NCI-H82 (cell line): ENCODE data around the gene HDAC7.
A peak's percentile ranks its signal among the peaks of the same experiment; 100 is the strongest.

Experiments
- DNase-seq: peaks from one replicate; lab custom pipeline; 2025; lab: John Stamatoyannopoulos, UW

HDAC7 gene

DNA sequence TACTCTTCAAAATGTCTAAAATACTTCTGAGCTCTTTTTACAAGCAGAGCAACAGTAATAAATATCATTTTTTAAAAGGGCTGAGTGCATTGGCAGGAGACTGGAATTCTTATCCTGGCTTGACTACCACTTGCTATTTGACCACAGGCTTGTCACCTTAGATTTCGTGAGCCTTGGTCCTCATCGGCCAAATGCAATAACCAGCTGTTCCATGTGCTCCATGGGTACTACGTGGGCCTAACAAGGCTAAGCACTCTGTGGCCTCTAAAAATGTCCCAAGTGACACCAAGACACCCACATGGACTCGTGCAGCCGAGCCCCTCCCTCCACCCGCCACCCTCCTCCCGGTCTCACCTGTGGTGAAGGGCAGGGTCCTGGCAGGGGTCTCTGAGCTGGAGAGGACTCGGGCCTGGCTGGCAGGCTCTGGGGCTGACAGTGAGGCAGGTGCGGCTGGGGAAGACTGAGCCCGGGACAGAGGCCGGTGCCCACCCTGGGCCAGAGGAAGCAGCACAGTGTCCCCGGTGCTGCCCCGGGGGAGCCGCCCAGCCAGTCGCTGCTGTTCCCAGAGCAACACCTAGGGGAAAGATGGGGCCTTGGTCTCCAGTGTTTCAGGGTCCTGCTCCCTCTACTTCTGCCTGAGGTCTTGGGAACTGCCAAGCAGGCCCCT, 26.6 kb downstream of the HDAC7 start:
- no peak for DNase-seq

DNA sequence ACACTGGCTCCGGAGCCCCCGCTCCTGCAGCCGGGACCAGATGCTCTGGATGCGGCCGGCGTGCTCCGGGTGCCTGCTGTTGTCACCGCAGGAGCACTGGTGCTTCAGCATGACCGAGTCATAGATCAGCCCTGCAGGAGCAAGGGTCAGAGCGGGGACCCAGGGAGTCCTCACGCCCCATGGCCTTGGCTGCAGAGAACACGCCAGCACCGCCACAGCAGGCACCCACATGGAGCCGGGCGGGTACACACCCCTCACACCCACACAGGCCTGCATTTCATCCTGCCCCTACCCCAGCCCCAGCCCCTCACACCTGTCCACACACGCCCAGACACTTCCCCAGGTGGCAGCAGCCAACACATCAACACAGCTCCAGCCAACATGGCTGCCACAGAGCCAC, 27.8 kb downstream of the HDAC7 start:
- DNase-seq = no peak

- no peak for DNase-seq
Measured at GRCh38 chr12:47791351-47791746, 28.4 kb downstream of the HDAC7 start.

GRCh38 chr12:47790676-47791350, 28.9 kb downstream of the HDAC7 start:
- DNase-seq = no peak

DNA sequence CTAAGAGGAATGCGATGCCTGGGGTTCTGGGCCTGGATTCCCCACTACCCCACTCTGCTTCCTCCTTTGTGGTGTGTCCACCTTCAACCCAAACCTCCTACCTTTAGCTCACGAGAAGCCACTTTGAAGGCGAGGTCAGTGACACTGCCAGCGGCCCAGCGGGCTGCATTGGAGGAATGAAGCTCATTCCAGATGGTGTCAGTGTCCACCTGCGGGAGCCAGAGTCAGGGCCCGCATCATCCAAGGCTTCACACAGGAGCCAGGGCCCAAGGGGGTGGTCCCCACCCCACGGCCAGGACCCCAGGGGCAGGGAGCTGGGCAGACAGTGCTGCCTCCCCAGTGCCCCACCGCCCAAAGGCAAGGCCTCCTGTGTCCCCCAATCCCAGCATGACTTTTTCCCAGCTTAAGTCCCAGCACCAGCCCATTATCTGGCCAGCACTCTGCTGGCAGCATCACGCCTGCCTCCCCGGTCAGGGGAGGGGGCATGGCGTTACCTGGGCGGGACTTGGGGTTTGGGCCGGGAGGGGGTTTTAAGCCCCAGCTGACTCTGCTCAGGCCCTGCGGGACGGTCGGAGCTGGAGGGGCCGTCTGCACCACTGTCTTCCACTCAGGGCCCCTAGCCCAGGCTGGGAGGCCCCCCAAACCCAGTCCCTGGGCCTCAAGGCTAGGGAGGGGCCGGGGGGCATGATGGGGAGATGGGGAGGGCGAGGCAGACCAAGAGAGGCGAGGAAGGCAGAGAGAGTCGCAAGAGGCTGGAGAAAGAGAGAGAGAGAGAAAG, 29.8 kb downstream of the HDAC7 start:
- no peak for DNase-seq

DNA sequence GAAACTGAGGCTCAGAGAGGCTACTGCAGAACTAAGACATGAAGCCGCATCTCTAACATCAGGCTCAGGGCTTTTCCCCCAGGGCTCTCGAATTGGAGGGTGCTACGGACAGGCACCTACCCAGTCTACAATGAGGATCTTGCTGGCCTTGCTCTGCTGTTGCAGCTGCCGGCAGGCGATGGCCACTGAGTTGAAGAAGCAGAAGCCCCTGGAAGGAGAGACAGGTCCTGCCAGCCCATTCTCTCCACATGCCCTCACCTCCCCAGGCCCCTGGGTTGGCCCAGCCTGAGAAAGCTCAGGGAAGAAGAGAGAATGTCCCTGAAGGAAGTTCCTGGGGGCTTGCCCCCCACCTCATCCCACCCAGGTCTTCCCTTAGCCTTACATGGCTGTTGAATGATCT, 30.6 kb downstream of the HDAC7 start:
- DNase-seq = no peak

DNA sequence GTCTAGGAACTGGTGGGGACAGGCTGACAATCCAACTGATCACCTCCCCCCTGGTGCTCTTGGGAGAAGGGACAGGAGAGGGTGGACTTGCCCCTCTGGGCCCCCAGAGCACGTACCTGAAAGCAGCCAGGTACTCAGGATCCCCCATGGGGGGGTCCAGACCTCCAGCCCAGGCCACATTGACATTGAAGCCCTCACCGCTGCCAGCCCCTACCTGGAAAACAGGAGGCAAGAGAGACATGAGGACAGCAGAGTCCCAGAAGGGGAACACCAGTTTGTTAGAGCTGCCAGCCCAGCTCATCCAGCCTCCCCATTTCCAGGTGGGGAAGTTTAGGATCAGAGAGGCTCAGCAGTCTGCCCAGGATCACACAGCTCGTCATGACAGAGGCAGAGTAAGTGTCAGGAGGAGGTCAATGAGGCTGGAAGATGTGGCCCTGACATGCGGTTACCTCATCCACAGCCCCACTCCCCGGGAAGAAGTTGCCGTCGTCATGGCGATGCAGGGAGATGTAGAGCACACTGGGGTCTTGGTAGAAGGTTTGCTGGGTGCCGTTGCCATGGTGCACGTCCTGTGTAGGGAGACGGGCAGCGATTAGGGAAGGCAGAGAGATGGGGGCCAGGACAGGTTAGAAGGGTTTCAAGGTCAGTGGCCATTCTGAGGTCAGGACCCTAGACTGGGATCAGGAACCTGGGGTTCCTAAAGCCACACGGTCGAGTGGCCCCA, 31.9 kb downstream of the HDAC7 start:
- no peak for DNase-seq

DNA sequence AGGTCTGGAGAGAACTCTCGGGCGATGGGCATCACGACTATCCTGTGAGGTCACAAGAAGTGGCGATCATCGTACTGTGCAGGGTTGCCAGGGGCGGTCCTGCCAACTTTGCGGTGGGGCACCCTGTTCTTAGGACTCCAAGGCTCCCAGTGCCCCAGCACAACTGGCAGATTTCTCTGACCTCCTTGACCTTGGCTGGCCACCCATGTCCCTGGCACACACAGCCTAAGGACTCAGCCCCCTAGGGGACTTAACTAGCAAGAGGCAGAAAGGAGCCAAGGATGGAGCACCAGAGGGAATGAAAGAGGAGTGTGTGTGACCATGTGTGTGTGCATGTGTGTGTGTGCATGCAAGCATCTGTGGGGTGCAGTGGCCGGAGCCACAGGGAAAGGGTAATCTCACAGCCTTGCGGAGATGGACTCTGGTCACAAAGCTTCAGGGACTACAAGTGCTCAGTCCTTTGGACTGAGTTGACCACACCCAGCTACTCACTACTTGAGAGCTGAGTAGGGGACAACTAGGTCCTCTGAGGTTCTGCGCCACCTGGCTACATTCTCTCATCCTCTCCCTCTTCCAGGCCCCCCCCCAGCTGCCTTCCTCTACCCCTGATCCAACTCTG, 32.9 kb downstream of the HDAC7 start:
- no peak for DNase-seq

GRCh38 chr12:47785887-47786661, 33.6 kb downstream of the HDAC7 start:
- no peak for DNase-seq

DNA sequence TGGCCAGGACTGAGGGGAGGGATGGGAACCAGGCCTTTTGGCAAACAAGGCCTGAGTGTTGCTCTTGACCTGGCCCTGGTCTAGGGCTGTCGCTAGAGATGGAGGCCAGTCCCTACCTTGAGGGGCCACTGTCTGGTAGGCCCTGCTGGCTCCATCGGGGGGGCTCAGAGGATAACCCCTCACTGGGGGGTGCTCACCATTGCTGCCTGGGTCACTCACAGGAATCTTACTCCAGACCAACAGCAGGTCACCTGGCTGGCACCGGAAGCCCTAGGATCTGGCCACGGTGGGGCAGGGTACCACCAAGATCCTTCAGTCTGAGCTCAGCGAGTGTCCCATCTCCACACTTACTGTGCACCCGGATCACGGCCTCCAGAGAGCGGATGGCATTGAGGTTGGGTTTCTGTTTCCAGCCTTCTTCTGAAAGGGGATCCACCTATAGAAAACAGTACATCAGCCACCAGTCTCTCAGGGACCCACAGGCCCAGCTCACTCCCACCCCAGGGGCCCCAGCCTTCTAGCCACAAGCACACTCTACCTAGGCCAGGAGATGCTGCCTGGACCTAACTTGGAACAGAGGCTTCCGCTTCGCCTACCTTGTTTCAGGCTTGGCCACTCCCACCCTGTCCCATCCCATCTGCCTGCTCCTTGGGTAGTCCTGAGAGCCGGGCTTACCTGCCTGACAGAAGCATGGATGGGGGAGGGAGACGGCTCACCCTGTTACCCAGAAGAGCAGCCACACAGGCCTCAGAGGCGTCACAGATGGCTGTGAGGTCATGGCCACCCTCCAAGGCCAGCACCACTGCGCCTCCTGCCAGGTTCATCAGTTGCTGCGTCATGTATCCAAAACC, 34.4 kb downstream of the HDAC7 start:
- DNase-seq = no peak

DNA sequence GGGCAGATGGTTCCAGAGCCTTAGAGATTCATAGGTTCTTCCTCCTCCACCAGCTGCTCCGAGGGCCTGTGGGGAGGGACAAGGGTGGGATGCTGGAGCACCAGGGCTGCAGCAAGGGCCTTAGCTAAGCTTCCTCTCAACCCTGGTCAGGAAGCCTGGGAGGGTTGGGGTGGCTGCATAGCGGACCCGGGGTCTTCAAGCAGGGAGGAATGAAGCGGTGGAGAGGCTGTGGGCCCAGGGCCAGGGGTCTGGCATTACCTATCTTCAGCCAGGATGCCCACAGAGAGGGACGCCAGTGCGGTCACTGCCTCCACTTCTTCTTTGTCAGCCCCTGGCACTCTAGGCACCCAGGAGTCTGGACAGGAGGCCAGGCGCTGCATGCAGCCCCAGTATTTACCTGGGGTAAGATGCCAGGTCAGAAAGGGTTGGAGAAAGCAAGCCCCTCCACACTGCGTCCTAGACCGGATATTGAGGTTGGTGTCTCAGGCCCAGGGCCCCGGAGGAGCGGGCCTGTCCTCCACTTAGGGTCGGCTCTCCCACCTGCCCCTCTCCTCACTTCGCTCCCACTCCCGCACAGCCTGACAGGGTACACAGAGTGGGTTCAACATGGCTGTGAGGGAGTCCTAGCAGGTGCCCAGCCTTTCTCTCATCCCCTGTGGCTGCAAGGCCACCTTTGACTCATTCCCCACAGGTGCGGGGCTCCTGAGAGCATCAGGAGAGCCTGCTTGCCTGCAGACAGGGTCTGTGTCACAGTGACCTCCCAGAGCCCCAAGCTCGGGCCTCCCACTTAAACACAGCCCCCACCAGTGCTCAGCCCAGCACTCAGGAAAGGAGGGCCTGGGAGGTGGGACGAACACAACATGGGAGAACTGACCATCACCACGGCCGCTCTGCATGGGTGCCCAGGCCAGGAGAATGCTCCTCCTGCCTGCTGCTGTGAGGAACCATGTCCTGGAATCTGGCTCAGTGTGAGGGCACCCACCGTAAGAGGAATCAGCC, 35.6 kb downstream of the HDAC7 start:
- no peak for DNase-seq

- no peak for DNase-seq
Measured at GRCh38 chr12:47783024-47783755, 36.5 kb downstream of the HDAC7 start.

DNA sequence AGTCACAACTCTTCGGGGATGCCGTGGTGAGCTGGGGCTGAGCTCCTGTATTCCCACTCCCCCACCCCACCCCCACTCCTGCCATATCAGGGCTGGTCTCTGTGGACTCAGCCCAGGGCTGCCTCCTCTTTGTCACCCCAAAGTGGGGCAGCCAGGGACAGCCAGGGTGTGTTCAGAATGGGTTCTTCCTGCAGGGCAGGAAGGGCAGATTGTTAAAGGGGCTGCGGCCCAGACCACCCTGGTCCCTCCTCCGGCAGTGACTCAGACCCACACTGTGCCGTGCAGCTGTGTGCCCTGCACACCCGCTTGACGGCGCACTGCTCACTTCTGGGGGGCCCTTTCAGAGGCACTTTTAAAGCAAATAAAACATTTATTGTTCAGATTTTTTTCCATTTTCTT, 37.3 kb downstream of the HDAC7 start:
- DNase-seq = no peak

- peak; percentile 73 for DNase-seq
Measured at GRCh38 chr12:47781479-47782371, 38.0 kb downstream of the HDAC7 start.

DNA sequence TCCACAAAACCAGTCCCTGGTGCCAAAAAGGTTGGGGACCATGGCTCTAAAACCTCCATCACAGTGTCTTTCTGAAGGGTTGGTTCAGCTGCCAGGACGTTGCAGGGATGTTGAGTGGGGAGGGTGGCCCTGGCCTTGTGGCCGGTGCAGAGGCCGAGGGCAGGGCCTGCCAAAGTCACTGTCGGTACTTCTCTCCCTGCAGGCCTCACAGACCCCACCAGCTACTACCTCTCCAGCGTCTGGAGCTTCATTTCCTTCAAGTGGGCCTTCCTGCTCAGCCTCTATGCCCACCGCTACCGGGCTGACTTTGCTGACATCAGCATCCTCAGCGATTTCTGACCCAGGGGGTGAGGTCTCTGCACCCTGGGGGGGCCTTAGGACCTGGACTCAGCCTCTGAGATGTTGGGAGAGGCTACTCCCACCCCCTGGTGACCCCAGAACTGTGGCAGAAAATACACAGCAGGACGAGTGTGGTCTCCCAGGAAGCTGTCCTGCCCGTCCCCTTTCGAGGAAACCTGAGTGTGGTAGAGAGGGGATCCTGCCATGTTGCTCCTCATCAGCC, 39.7 kb downstream of the HDAC7 start:
- no peak for DNase-seq

DNA sequence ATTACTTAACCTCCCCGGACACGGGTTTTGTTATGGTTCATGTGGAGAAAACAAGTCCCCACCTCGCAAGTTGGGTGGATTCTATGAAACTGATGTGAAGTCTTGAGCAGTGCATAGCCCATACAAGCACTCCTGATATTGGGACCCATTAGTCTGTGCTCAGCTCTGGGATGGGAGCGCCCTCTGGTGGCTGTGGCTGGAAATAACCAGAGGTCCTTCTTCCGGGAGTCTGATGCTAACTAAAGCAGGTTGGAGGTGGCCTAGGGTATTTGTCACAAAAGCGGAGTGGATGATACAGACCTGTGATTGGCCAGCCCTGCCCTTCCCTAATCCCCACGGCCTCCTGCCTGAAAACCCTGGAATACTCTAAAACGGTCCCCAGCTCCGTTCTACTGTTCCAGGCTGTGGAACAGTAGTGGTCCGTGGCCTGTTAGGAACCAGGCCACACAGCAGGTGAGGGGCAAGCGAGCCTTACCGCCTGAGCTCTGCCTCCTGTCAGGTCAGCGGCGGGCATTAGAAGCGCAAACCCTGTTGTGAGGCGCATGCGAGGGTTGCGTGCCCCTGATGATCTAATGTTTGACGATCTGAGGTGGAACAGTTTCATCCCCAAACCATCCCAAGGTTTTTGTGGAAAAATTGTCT, 40.3 kb downstream of the HDAC7 start:
- peak; percentile 90 for DNase-seq
